GM23248 (cell line): Measurements from ENCODE around the gene HES4. TPM values are rescaled to one million over a fixed set of nuclear protein-coding genes. Genes with fewer than 3 reads are reported as not detected.

Source experiments
- DNase-seq: peaks from one replicate; pipeline ENCODE4 v3.0.0-alpha.2; 2015
- H2AFZ ChIP-seq: fragments of 200-600 bp; sonication (generic); 2 replicates; pipeline ENCODE4 v1.6.1; 2016; ENCODE audit warnings: antibody characterized with exemption
- H3F3A ChIP-seq: fragments of 200-600 bp; sonication (generic); 2 replicates; pipeline ENCODE4 v1.6.1; 2016; ENCODE audit warnings: mild to moderate bottlenecking, antibody characterized with exemption, mixed run types; ENCODE audit not compliant: insufficient read depth
- H3K27ac ChIP-seq: fragments of 200-600 bp; sonication (generic); 2 replicates; pipeline ENCODE4 v1.5.1; 2016; ENCODE audit warnings: mild to moderate bottlenecking
- H3K27me3 ChIP-seq: fragments of 200-600 bp; sonication (generic); replicated peaks from 2 replicates; pipeline ENCODE4 v1.6.1; 2016; ENCODE audit warnings: mild to moderate bottlenecking; ENCODE audit not compliant: insufficient read depth
- H3K36me3 ChIP-seq: fragments of 200-600 bp; sonication (generic); 2 replicates; pipeline ENCODE4 v1.6.1; 2016; ENCODE audit warnings: low read depth, mild to moderate bottlenecking
- H3K4me1 ChIP-seq: fragments of 200-600 bp; sonication (generic); 2 replicates; pipeline ENCODE4 v1.6.1; 2016; ENCODE audit warnings: mild to moderate bottlenecking; ENCODE audit not compliant: insufficient read depth
- H3K4me2 ChIP-seq: fragments of 200-600 bp; sonication (generic); one replicate; pipeline ENCODE4 v1.6.1; 2016; ENCODE audit warnings: mild to moderate bottlenecking; ENCODE audit not compliant: unreplicated experiment
- H3K4me3 ChIP-seq: fragments of 200-600 bp; sonication (generic); 2 replicates; pipeline ENCODE4 v1.5.1; 2016; ENCODE audit warnings: mild to moderate bottlenecking
- H3K79me2 ChIP-seq: fragments of 200-600 bp; sonication (generic); 2 replicates; pipeline ENCODE4 v1.6.1; 2016; ENCODE audit warnings: mild to moderate bottlenecking; ENCODE audit not compliant: insufficient read depth
- H3K9ac ChIP-seq: fragments of 200-600 bp; sonication (generic); 2 replicates; pipeline ENCODE4 v1.6.1; 2016; ENCODE audit warnings: mild to moderate bottlenecking
- H3K9me2 ChIP-seq: fragments of 200-600 bp; sonication (generic); 2 replicates; pipeline ENCODE4 v1.6.1; 2016; ENCODE audit warnings: mixed run types, mild to moderate bottlenecking, moderate library complexity; ENCODE audit not compliant: insufficient read depth
- H3K9me3 ChIP-seq: fragments of 200-600 bp; sonication (generic); one replicate; pipeline ENCODE4 v1.6.1; 2017; ENCODE audit warnings: low read depth
- H4K20me1 ChIP-seq: fragments of 200-600 bp; sonication (generic); 2 replicates; pipeline ENCODE4 v1.6.0; 2016; ENCODE audit not compliant: insufficient read depth
- EZH2 ChIP-seq: fragments of 200-600 bp; sonication (generic); IDR thresholded peaks from 2 replicates; pipeline ENCODE4 v1.6.1; 2018; ENCODE audit warnings: antibody characterized with exemption, mild to moderate bottlenecking; ENCODE audit not compliant: insufficient read depth, poor library complexity, severe bottlenecking
- EZH2phosphoT487 ChIP-seq: fragments of 200-600 bp; sonication (generic); IDR thresholded peaks from 2 replicates; pipeline ENCODE4 v1.6.1; 2018; ENCODE audit warnings: antibody characterized with exemption, moderate library complexity, mild to moderate bottlenecking, low read depth; ENCODE audit not compliant: insufficient read depth
- WGBS, 2 experiments: methylation state at CpG; one replicate each; pipeline ENCODE4 v1.1.6; 2015 to 2017; ENCODE audit warnings: low lambda C conversion rate in 2 of 2, low coverage in 1 of 2; ENCODE audit errors: missing lambda C conversion rate in 2 of 2; 5-methylcytosine and 5-hydroxymethylcytosine counted together
- in situ Hi-C: fragments of 300-500 bp; cut with MboI; formaldehyde crosslinking; loops from 2 replicates; pipeline ENCODE4 v1.15.0; 2020
- polyA plus RNA-seq: library from polyadenylated mRNA; unstranded; fragments of >200 nt; fragmentation: Nextera tagmentation; extraction: Ambion mirVana; gene quantifications from 2 replicates; pipeline ENCODE4 v1.2.1, GENCODE V29; 2016
- total RNA-seq: library from RNA; depleted of rRNA; stranded (reverse); fragments of >200 nt; shearing (Covaris generic); gene quantifications from 2 replicates; pipeline ENCODE4 v1.2.3, GENCODE V29; 2014

Gene HES4
- total and polyA plus RNA-seq, 2 experiments from 2014 or later, result 3.1 to 4.1 TPM

- 5 to 7% methylated on average over 31 of the region's 40 CpGs for WGBS, 2 experiments
- H3K27ac ChIP-seq, result no peak overlapping the region
- no peaks in the 10 kb centered on the region for H3K9me3 ChIP-seq
Observed at GRCh38 chr1:975896-976683, 23.8 kb downstream of the HES4 start.

GRCh38 chr1:975365-975764 is 24.5 kb downstream of the HES4 start:
- in situ Hi-C loops, result no loop called here
- DNase-seq, result no peak
- Histone ChIP-seq H3K4me1 (no peaks in the 10 kb centered on the region), H3K9ac (no peak overlapping the region), H4K20me1 (no peaks in the 10 kb centered on the region), H3K27me3 (no peaks in the 10 kb centered on the region), H2AFZ (no peak overlapping the region), H3K79me2 (no peaks in the 10 kb centered on the region), H3K9me3 (no peaks in the 10 kb centered on the region), H3K4me2 (no peak overlapping the region), H3F3A (no peaks in the 10 kb centered on the region), H3K9me2 (no peaks in the 10 kb centered on the region), H3K4me3 (no peak overlapping the region), H3K27ac (no peak overlapping the region), H3K36me3 (no peaks in the 10 kb centered on the region)
- 62 to 65% methylated on average over 6 to 9 of the region's 9 CpGs for WGBS, 2 experiments
- no peak for TF ChIP-seq EZH2
- no peak for TF ChIP-seq EZH2phosphoT487

More at GRCh38 chr1:975896-976683, 23.8 kb downstream of the HES4 start:
- in situ Hi-C loops, result no loop called here
- H3K36me3 ChIP-seq, result no peaks in the 10 kb centered on the region
- no peaks in the 10 kb centered on the region for H3K79me2 ChIP-seq
- H2AFZ ChIP-seq, result peak overlapping the region; percentile 69; the same call in 1 of the 2 replicates
- no peaks in the 10 kb centered on the region for H3F3A ChIP-seq
- DNase-seq, result peak; percentile 83
- no peaks in the 10 kb centered on the region for H3K27me3 ChIP-seq
- H3K4me1 ChIP-seq, result no peaks in the 10 kb centered on the region
- no peaks in the 10 kb centered on the region for H4K20me1 ChIP-seq
- no peak for TF ChIP-seq EZH2phosphoT487
- no peak for TF ChIP-seq EZH2
- H3K9ac ChIP-seq, result peak overlapping the region; percentile 28; the same call in 1 of the 2 replicates
- H3K9me2 ChIP-seq, result no peaks in the 10 kb centered on the region
- peak overlapping the region; percentile 45 for H3K4me3 ChIP-seq
- peak overlapping the region; percentile 58 for H3K4me2 ChIP-seq

- no peaks in the 10 kb centered on the region for H3F3A ChIP-seq
- in situ Hi-C loops, result no loop called here
- no peak overlapping the region for H3K27ac ChIP-seq
- no peaks in the 10 kb centered on the region for H3K79me2 ChIP-seq
- no peaks in the 10 kb centered on the region for H3K36me3 ChIP-seq
- H4K20me1 ChIP-seq, result no peaks in the 10 kb centered on the region
- H3K4me2 ChIP-seq, result no peak overlapping the region
- no peak overlapping the region for H2AFZ ChIP-seq
- H3K9me3 ChIP-seq, result no peaks in the 10 kb centered on the region
- no peaks in the 10 kb centered on the region for H3K27me3 ChIP-seq
- no peak overlapping the region for H3K9ac ChIP-seq
- no peak for TF ChIP-seq EZH2phosphoT487
- TF ChIP-seq EZH2, result no peak
- no peaks in the 10 kb centered on the region for H3K4me1 ChIP-seq
- H3K4me3 ChIP-seq, result no peak overlapping the region
- WGBS, 2 experiments, result 65 to 70% methylated on average over 15 to 17 of the region's 17 CpGs
- no peaks in the 10 kb centered on the region for H3K9me2 ChIP-seq
- DNase-seq, result no peak
Observed at GRCh38 chr1:974687-975328, 25.1 kb downstream of the HES4 start.

GRCh38 chr1:974293-974640 is 25.6 kb downstream of the HES4 start:
- TF ChIP-seq EZH2 (no peak), EZH2phosphoT487 (no peak)
- no peak overlapping the region for H3K27ac ChIP-seq
- no peaks in the 10 kb centered on the region for H3K9me2 ChIP-seq
- no peaks in the 10 kb centered on the region for H3K4me1 ChIP-seq
- no peak overlapping the region for H3K9ac ChIP-seq
- DNase-seq, result no peak
- no peaks in the 10 kb centered on the region for H3K27me3 ChIP-seq
- H3K79me2 ChIP-seq, result no peaks in the 10 kb centered on the region
- H3F3A ChIP-seq, result no peaks in the 10 kb centered on the region
- in situ Hi-C loops, result no loop called here
- H2AFZ ChIP-seq, result no peak overlapping the region
- H3K36me3 ChIP-seq, result no peaks in the 10 kb centered on the region
- H3K9me3 ChIP-seq, result no peaks in the 10 kb centered on the region
- 94 to 100% methylated on average over 8 to 11 of the region's 11 CpGs for WGBS, 2 experiments
- H3K4me3 ChIP-seq, result no peak overlapping the region
- no peaks in the 10 kb centered on the region for H4K20me1 ChIP-seq
- no peak overlapping the region for H3K4me2 ChIP-seq
